Left cardiac atrium (tissue), 4 donors: Measurements from ENCODE around the gene OPN1MW3. TPM values are rescaled to one million over a fixed set of nuclear protein-coding genes. Genes with fewer than 3 reads are reported as not detected.
"Not testable (repeated sequence)": the region's sequence is repeated elsewhere in the genome, so short reads cannot be mapped to it uniquely, and the experiment has no call there.

Experiments used
- ATAC-seq, 2 donors: fragments of 200-7000 bp; cut with Tn5 transposase; one replicate each; pipeline ENCODE4 v1.9.1; 2020; ENCODE audit warnings: mild to moderate bottlenecking in 2 of 2, moderate library complexity in 2 of 2
- DNase-seq: peaks from one replicate; pipeline ENCODE4 v3.0.0-alpha.2; 2020
- intact Hi-C, 2 donors: fragments of 100-400 bp; cut with DNase I; formaldehyde crosslinking; loops; one replicate each; pipeline versions ENCODE4 v1.14.1 to v1.15.1; 2022 to 2023
- total RNA-seq, 2 donors: library from RNA; stranded (reverse); fragmentation: NEBNext Ultra II Directional; extraction: Animal tissue kit (Norgen Biotek cat#: 25700); gene quantifications; one replicate each; pipeline ENCODE4 v1.2.1, GENCODE V29; 2021
- donor health status: DM: no; HTN: yes; CAD: no.
- donor health status: DM: no; HTN: yes; CAD: no; lungs with severe emphysema.
- donor health status: DM: yes; HTN: yes; CAD: no.
- donor health status: Dilated cardiomyopathy.

OPN1MW3 gene
- total RNA-seq, 2 donors from 2014 or later, result not detected

- peak; percentile 8 for DNase-seq
- ATAC-seq, result no peak
- intact Hi-C loops, result no loop called here
These were observed 37.6 kb downstream of the OPN1MW3 start, which contains the start of gene TEX28 for GRCh38 chrX:154294791-154295574. TEX28 (minus strand) TSS chrX:154295124; CDS start chrX:154292117, 3,007 bp downstream.

DNA sequence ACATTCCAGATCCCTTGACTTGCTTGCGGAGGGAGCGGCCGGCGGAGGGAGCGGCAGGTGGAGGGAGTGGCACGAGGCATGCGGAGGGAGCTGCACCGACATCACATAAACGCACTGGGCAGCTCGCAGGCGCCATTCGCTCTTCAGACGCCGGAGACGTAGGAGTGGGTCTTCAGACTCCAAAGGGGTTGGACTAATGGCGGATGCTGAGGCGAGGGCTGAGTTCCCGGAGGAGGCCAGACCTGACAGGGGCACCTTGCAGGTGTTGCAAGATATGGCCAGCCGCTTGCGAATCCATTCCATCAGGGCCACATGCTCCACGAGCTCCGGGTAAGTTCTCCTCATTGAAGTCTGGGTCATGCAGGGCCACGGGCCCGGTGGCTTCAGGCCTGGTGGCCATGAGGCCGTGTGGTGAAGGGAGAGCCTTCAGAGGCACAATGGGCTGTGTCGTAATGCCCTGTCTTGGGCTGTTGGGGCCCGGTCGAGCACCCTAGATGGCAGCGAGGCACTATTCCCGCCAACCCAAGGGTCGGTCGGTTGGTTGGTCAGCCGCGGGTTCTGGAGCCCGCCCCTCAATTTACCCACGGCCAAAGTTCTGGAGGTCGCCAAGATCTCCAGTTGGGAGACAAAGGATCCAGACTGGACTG lies 38.4 kb downstream of the OPN1MW3 start, which contains the start of gene TKTL1:
TKTL1 (plus strand) TSS at position 132 of the 647 bp plus-strand sequence; CDS start at position 197, 65 bp downstream.
- DNase-seq (peak; percentile 10), ATAC-seq (no peak)
- intact Hi-C loops, result no loop called here

DNA sequence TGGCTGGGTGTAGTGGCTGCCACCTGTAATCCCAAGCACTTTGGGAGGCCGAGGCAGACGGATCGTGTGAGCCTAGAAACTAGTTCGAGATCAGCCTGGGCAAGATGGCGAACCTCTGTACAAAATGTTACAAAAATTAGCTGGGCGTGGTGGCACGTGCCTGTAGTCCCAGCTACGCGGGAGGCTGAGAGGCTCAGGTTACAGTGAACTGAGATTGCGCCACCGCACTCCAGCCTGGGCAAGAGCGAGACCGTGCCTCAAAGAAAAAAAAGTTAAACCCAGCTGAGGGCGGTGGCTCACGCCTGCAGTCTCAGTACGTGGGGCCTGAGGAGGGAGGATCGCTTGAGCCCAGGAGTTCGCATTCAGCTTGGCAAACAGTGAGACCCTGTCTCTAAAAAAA lies 39.3 kb downstream of the OPN1MW3 start:
- DNase-seq (peak; percentile 4), ATAC-seq (no peak)
- intact Hi-C loops, result no loop called here

GRCh38 chrX:154298312-154298711 lies 40.9 kb downstream of the OPN1MW3 start:
- ATAC-seq (no peak), DNase-seq (peak; percentile 0)
- intact Hi-C loops, result no loop called here

DNA sequence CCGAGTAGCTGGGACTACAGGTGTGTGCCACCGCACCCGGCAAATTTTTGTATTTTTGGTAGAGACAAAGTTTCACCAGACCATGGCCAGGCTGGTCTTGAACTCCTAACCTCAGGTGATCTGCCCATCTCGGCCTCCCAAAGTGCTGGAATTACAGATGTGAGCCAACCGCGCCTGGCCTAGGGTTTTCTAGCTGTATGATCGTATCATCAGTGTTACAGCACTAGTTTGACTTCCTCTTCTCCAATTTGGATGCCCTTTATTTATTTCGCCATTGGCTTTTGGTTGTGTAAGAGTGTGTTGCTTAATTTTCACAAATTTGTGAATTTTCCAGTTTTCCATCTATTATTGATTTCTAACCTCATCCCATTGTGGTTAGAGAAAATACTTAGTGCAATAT lies 43.4 kb downstream of the OPN1MW3 start:
- DNase-seq (peak; percentile 13), ATAC-seq (no peak)
- intact Hi-C loops, result no loop called here

GRCh38 chrX:154302998-154303397 lies 45.6 kb downstream of the OPN1MW3 start:
- intact Hi-C loops, result not testable (repeated sequence)

GRCh38 chrX:154303476-154303875 lies 46.1 kb downstream of the OPN1MW3 start:
- DNase-seq, result peak; percentile 2
- ATAC-seq, result no peak
- intact Hi-C loops, result no loop called here

More at GRCh38 chrX:154302998-154303397, 45.6 kb downstream of the OPN1MW3 start:
- DNase-seq, result peak; percentile 0
- not testable (repeated sequence) for ATAC-seq

GRCh38 chrX:154304846-154305245 lies 47.5 kb downstream of the OPN1MW3 start:
- DNase-seq (peak; percentile 7), ATAC-seq (no peak)
- intact Hi-C loops, result no loop called here

- intact Hi-C loops, result no loop called here
- peak; percentile 55 to 72 for ATAC-seq
- DNase-seq, result peak; percentile 29
These were observed 48.3 kb downstream of the OPN1MW3 start for GRCh38 chrX:154305541-154306205.

- DNase-seq (peak; percentile 8), ATAC-seq (peak in 1 of 2 donors; percentile 41)
- intact Hi-C loops, result no loop called here
These were observed 49.8 kb downstream of the OPN1MW3 start for GRCh38 chrX:154307202-154307601.

- ATAC-seq, result peak; percentile 48 to 54
- intact Hi-C loops, result no loop called here
These were observed 50.9 kb downstream of the OPN1MW3 start for GRCh38 chrX:154308108-154308946.

DNA sequence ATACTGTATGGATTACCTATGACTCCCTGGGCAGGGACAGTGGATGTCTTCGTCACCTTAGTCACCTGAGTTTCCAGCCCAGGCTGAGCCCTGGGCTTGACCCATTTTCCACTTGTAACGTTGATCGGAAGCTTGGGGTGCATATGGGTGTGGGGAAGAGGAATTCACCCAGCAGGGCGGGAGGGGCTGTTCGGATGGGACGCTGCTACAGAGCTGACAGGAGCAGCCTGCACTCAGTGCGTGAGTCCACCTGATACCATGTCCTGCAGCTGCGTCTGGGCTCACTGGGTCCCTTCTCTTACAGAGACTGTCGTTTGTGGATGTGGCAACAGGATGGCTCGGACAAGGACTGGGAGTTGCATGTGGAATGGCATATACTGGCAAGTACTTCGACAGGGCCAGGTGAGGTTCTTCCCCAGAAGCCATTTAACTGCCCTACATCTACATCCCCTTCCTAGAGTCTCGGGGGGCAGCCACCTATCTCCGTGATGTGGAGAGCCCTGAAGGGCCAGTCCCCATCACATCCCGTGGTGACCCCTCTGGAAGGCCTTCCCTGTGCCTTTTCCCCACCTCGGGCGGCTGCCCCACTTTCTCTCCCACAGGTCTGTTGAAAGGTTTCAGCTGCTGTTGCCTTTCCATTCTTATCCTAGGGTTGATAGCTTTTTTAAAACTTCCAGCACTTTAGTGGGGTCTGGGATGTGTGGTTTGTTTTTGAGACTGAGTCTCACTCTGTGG lies 51.8 kb downstream of the OPN1MW3 start:
- no peak for ATAC-seq
- peak; percentile 10 for DNase-seq
- intact Hi-C loops, result no loop called here

More at GRCh38 chrX:154308108-154308946, 50.9 kb downstream of the OPN1MW3 start:
- peak; percentile 56 for DNase-seq

DNA sequence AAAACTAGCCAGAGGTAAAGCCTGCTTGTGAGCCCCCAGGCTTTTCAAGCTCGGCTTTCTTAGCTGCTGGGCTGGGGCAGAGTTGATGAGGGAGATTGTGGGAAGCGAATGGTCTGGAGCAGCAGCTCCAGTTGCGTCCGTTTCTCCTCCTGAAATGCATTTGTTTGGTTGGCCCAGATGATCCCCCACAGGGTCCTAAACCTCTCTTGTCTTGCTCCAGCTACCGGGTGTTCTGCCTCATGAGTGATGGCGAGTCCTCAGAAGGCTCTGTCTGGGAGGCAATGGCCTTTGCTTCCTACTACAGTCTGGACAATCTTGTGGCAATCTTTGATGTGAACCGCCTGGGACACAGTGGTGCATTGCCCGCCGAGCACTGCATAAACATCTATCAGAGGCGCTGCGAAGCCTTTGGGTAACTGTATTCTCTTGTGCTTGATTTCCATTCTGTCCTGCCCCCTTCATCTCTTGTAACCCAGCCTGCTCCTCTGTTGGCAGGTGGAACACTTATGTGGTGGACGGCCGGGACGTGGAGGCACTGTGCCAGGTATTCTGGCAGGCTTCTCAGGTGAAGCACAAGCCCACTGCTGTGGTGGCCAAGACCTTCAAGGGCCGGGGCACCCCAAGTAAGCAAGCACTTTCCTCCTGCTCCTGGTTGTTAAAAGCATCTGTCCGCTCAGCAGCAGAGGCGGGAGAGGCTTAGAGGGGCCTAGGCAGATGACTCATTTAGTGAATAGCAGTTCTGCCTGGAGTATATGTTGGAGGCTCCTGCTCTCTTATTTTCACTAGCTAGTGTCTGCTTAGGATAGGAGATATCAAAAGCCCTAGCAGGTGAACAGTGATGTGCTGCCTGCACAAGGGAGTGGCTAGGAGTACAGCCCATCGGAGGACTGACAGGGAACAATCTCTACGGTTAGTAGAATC lies 53.5 kb downstream of the OPN1MW3 start:
- ATAC-seq (no peak), DNase-seq (peak; percentile 18)
- intact Hi-C loops, result no loop called here

DNA sequence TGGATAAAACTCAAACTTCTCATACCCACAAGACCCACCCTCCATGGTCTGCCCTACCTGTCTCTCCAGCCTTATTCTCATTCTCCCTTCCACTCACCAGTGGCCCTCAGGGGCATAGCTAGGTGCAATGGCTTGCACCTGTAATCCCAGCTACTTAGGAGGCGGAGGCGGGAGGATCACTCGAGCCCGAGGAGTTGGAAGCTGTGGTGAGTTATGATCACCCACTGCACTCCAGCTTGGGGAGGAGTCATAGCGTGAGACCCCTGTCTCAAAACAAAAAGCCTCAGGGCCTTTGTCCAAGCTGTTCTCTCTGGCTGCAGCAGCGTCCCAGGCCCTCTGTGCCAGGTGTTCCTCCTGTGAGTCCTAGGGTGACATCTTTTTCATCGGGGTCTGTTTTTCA lies 54.7 kb downstream of the OPN1MW3 start:
- no peak for ATAC-seq
- DNase-seq, result peak; percentile 7
- intact Hi-C loops, result no loop called here

DNA sequence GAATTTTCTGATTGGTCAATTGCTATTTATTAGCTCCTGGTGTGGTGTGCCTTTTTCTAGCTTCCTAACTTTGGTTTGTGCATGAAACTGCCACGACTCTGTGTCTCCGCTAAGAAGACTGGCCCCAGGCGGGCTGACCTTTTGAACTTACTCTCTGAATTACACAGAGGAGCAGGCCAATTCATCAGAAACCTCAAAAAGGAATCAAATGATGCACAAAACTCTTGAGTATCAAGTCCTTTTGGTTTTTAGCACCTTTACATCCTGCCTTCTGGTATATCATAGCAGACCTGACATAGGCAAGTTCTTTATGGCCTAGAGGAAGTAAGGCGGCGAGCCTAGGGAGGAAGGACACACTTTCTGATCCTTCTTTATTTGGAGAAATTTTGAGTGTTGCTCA lies 55.8 kb downstream of the OPN1MW3 start:
- intact Hi-C loops, result no loop called here
- DNase-seq, result peak; percentile 5
- no peak for ATAC-seq

GRCh38 chrX:154315416-154315815 lies 58.0 kb downstream of the OPN1MW3 start:
- no peak for ATAC-seq
- no peak for DNase-seq
- intact Hi-C loops, result loop anchor here (5.0 kb wide), 2 partner anchors 183 to 222 kb away; no protein-coding TSS in a partner anchor

GRCh38 chrX:154317391-154317995 lies 60.1 kb downstream of the OPN1MW3 start:
- DNase-seq (peak; percentile 20), ATAC-seq (peak in 1 of 2 donors; percentile 57)
- intact Hi-C loops, result loop anchor here (5.0 kb wide), 2 partner anchors 185 to 220 kb away; no protein-coding TSS in a partner anchor
